HEK293 (cell line): ENCODE measurements around the gene FCER2.

Experiments
- CTCF ChIA-PET: fragments of 350-600 bp; formaldehyde crosslinking; extraction: SDS; loops from one replicate; lab custom pipeline; 2021; ENCODE audit warnings: antibody characterized with exemption; lab: Yijun Ruan, JAX
- POLR2A ChIA-PET: fragments of 300-600 bp; formaldehyde crosslinking; extraction: SDS; loops from one replicate; lab custom pipeline; 2020; ENCODE audit warnings: antibody characterized with exemption, inconsistent platforms; lab: Yijun Ruan, JAX
- H3K27ac ChIP-seq: fragments of 200-500 bp; sonication (Bioruptor generic); 2 replicates; pipeline ENCODE4 v1.5.1; 2014; ENCODE audit warnings: low read depth, low read length, control low read depth, inconsistent platforms; ENCODE audit errors: extremely low read depth
- H3K36me3 ChIP-seq, 2 experiments: fragments of 200-500 bp in 1 of 2; sonication (Bioruptor generic) in 1 of 2; 1 replicate in 1 of 2; 2 replicates in 1 of 2; pipeline ENCODE4 v1.5.1; 2014 to 2017; ENCODE audit warnings: inconsistent platforms in 2 of 2, low read length in 2 of 2; ENCODE audit not compliant: control insufficient read depth in 2 of 2, insufficient read depth in 1 of 2
- H3K4me1 ChIP-seq: fragments of 200-500 bp; sonication (Bioruptor generic); 2 replicates; pipeline ENCODE4 v1.5.1; 2014; ENCODE audit warnings: mild to moderate bottlenecking, low read length, inconsistent platforms; ENCODE audit not compliant: control insufficient read depth, insufficient read depth
- H3K4me3 ChIP-seq: 2 replicates; pipeline ENCODE4 v1.5.1; 2011; ENCODE audit warnings: low read depth, mild to moderate bottlenecking, control low read depth, low read length, moderate library complexity
- H3K9me3 ChIP-seq: fragments of 200-500 bp; sonication (Bioruptor generic); 2 replicates; pipeline ENCODE4 v1.5.1; 2014; ENCODE audit warnings: low read depth, low read length, inconsistent platforms; ENCODE audit not compliant: control insufficient read depth, insufficient read depth
- CTCF ChIP-seq: fragments of 450-650 bp; formaldehyde crosslinking; IDR thresholded peaks from 2 replicates; pipeline ENCODE4 v1.5.1; 2016; ENCODE audit warnings: missing biosample characterization, missing genetic modification characterization
- HIC1 ChIP-seq: fragments of 450-650 bp; formaldehyde crosslinking; IDR thresholded peaks from 2 replicates; pipeline ENCODE4 v1.5.1; 2016; ENCODE audit warnings: missing biosample characterization, missing genetic modification characterization
- PATZ1 ChIP-seq: fragments of 450-650 bp; formaldehyde crosslinking; IDR thresholded peaks from 2 replicates; pipeline ENCODE4 v1.5.1; 2016; ENCODE audit warnings: missing biosample characterization, missing genetic modification characterization
- SP2 ChIP-seq: fragments of 450-650 bp; formaldehyde crosslinking; IDR thresholded peaks from 2 replicates; pipeline ENCODE4 v1.5.1; 2016; ENCODE audit warnings: missing biosample characterization, missing genetic modification characterization
- SP3 ChIP-seq: fragments of 450-650 bp; formaldehyde crosslinking; IDR thresholded peaks from 2 replicates; pipeline ENCODE4 v1.5.1; 2016; ENCODE audit warnings: missing biosample characterization, missing genetic modification characterization
- SP7 ChIP-seq: fragments of 450-650 bp; formaldehyde crosslinking; IDR thresholded peaks from 2 replicates; pipeline ENCODE4 v1.5.1; 2016; ENCODE audit warnings: missing biosample characterization, missing genetic modification characterization
- YY1 ChIP-seq: fragments of 450-650 bp; formaldehyde crosslinking; IDR thresholded peaks from 2 replicates; pipeline ENCODE4 v1.5.1; 2018; ENCODE audit warnings: missing biosample characterization, missing genetic modification characterization
- ZBTB49 ChIP-seq: fragments of 450-650 bp; formaldehyde crosslinking; IDR thresholded peaks from 2 replicates; pipeline ENCODE4 v1.5.1; 2016; ENCODE audit warnings: missing biosample characterization, missing genetic modification characterization, low read depth
- ZNF302 ChIP-seq: fragments of 450-650 bp; formaldehyde crosslinking; IDR thresholded peaks from 2 replicates; pipeline ENCODE4 v1.5.1; 2016; ENCODE audit warnings: missing biosample characterization, missing genetic modification characterization, low read depth
- ZNF341 ChIP-seq: fragments of 450-650 bp; formaldehyde crosslinking; IDR thresholded peaks from 2 replicates; pipeline ENCODE4; 2016; ENCODE audit warnings: low read depth, missing biosample characterization, missing genetic modification characterization
- ZNF398 ChIP-seq: fragments of 450-650 bp; formaldehyde crosslinking; IDR thresholded peaks from 2 replicates; pipeline ENCODE4 v1.5.1; 2017; ENCODE audit warnings: missing biosample characterization, missing genetic modification characterization

The FCER2 gene

GRCh38 chr19:7682175-7682855 lies 19.6 kb downstream of the FCER2 start:
- H3K4me3 ChIP-seq: no peak overlapping the region
- no peaks in the 10 kb centered on the region for H3K9me3 ChIP-seq
- H3K36me3 ChIP-seq: peaks cover 3 to 18% of the 10 kb centered on the region in 2 experiments; a peak in 2 of 3 replicates
- CTCF ChIA-PET: no interaction called here
- no peaks in the 10 kb centered on the region for H3K4me1 ChIP-seq
- POLR2A ChIA-PET: no interaction called here
- H3K27ac ChIP-seq: no peak overlapping the region
- no peak for TF ChIP-seq ZBTB49 (tag by site-specific recombination)
- 0 out of 2 replicates have a peak, but pooled peaks have one; percentile 35 for TF ChIP-seq HIC1 (tag by site-specific recombination)

- peaks cover 3 to 18% of the 10 kb centered on the region in 2 experiments; a peak in 2 of 3 replicates for H3K36me3 ChIP-seq
- ChIA-PET CTCF (interaction anchor here (0.5 to 2.0 kb wide), 39 partner anchors 9 to 613 kb away, joined by 3 to 23 read pairs (median 4); partner anchors contain the start of genes PET100 and RETN), POLR2A (interaction anchor here (0.5 to 1.2 kb wide), 7 partner anchors 9 to 314 kb away, joined by 3 to 10 read pairs (median 3); partner anchors contain the start of gene RETN)
- peak overlapping the region; percentile 91 for H3K4me3 ChIP-seq
- no peaks in the 10 kb centered on the region for H3K4me1 ChIP-seq
- TF ChIP-seq ZNF398 (tag by site-specific recombination): 0 out of 2 replicates have a peak, but pooled peaks have one; percentile 17
- TF ChIP-seq PATZ1 (tag by site-specific recombination): 0 out of 2 replicates have a peak, but pooled peaks have one; percentile 8
- TF ChIP-seq ZNF302 (tag by site-specific recombination): no peak
- TF ChIP-seq SP3 (tag by site-specific recombination): 0 out of 2 replicates have a peak, but pooled peaks have one; percentile 0
- TF ChIP-seq ZNF341: peak; percentile 43
- TF ChIP-seq CTCF (tag by site-specific recombination): peak; percentile 43; the same call in 1 of the 2 replicates
- TF ChIP-seq SP2 (tag by site-specific recombination): peak; percentile 27; the same call in 1 of the 2 replicates
- no peak for TF ChIP-seq YY1
- 0 out of 2 replicates have a peak, but pooled peaks have one; percentile 15 for TF ChIP-seq SP7 (tag by site-specific recombination)
- H3K27ac ChIP-seq: peak overlapping the region; percentile 79; the same call in 1 of the 2 replicates
- H3K9me3 ChIP-seq: no peaks in the 10 kb centered on the region
These were observed 20.4 kb downstream of the FCER2 start for GRCh38 chr19:7681340-7682174.
